Upper lobe of left lung (tissue), 4 donors: ENCODE data around the gene SLC25A21.

ENCODE experiments used
- EP300 ChIP-seq, 4 donors: sonication (generic); formaldehyde crosslinking; IDR thresholded peaks; one replicate each; pipeline ENCODE4 v1.5.1; 2017; ENCODE audit warnings: antibody characterized with exemption in 4 of 4, control low read depth in 2 of 4
- POLR2A ChIP-seq, 4 donors: fragments of 450-650 bp; IDR thresholded peaks; one replicate each; pipeline ENCODE4 v1.5.1; 2016 to 2017; ENCODE audit warnings: antibody characterized with exemption in 4 of 4, mild to moderate bottlenecking in 2 of 4
- POLR2AphosphoS5 ChIP-seq, 2 donors: sonication (generic); formaldehyde crosslinking; IDR thresholded peaks; one replicate each; pipeline ENCODE4 v1.5.1; 2017; ENCODE audit warnings: antibody characterized with exemption in 2 of 2
- TF ChIP-seq, protein P1 (sequence below), 6 experiments: fragments of 450-650 bp in 4 of 6; fragments of 200-600 bp in 2 of 6; sonication (generic) in 2 of 6; IDR thresholded peaks; one replicate each; pipeline ENCODE4 v1.5.1; 2016 to 2019; ENCODE audit warnings: antibody characterized with exemption in 6 of 6

DNA sequence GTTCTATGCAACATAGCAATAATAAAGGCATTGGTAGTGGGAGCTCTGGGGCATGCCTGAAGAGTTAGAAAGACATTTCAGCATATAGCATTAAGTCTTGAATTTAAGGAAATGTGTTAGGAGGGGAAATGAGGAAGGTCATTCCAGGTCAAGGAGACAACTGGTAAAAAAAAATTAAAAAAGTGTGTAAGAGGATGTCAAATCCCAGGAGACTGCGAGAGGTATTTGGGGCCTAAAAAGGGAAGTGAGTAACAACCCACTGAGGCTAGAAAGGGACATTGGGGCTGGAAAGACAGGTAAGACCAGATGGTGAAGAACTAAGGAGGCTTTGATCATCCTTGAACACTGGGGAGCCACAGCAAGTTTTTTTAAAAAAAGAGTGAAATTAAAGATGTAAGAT lies 152.9 kb downstream of the SLC25A21 start:
- no peak for TF ChIP-seq POLR2A (IDR thresholded peaks at IDR 0.05)
- TF ChIP-seq, protein P1, sequence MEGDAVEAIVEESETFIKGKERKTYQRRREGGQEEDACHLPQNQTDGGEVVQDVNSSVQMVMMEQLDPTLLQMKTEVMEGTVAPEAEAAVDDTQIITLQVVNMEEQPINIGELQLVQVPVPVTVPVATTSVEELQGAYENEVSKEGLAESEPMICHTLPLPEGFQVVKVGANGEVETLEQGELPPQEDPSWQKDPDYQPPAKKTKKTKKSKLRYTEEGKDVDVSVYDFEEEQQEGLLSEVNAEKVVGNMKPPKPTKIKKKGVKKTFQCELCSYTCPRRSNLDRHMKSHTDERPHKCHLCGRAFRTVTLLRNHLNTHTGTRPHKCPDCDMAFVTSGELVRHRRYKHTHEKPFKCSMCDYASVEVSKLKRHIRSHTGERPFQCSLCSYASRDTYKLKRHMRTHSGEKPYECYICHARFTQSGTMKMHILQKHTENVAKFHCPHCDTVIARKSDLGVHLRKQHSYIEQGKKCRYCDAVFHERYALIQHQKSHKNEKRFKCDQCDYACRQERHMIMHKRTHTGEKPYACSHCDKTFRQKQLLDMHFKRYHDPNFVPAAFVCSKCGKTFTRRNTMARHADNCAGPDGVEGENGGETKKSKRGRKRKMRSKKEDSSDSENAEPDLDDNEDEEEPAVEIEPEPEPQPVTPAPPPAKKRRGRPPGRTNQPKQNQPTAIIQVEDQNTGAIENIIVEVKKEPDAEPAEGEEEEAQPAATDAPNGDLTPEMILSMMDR (IDR thresholded peaks at IDR 0.05) = no peak
- TF ChIP-seq POLR2AphosphoS5 (IDR thresholded peaks at IDR 0.05) = no peak
- TF ChIP-seq EP300 (IDR thresholded peaks at IDR 0.05) = no peak
